Measurements from ENCODE around the gene ABCD4.

DNA sequence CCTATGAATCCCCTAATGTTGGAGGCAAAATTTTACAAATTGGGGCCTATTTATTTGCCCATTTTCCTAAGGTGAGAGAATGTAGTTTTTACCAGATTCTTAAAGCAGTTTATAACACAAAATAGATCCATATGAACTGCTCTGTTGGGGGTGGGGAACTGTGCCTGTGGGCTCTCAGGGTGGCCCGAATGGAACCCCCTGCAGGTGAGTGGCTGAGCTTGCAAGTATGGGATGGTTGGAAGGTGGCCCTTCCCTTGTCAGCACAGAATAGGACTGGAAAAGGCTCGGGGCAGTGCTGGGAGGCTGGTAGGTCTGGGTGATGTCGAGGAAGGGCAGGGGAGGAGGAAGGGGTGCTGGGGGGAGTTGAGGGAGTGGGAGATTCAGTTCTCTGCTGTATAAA, 58.6 kb downstream of the ABCD4 start:
- TF ChIP-seq REPIN1 (tag by site-specific recombination; IDR thresholded peaks at IDR 0.05; ENCODE audit: low read depth) (no peak), ZNF623 (tag by site-specific recombination; IDR thresholded peaks at IDR 0.05) (no peak), SALL2 (tag by site-specific recombination; IDR thresholded peaks at IDR 0.05; ENCODE audit: borderline replicate concordance) (no peak), ZNF830 (tag by site-specific recombination; IDR thresholded peaks at IDR 0.05; ENCODE audit: low read depth) (no peak), TCF7L2 (IDR thresholded peaks at IDR 0.05; ENCODE audit: borderline replicate concordance, low read depth, low read length) (no peak), ZNF274 (IDR thresholded peaks at IDR 0.05; ENCODE audit: low read length) (no peak), ZNF274 (tag by site-specific recombination; IDR thresholded peaks at IDR 0.05; ENCODE audit: borderline replicate concordance) (no peak), ZNF350 (tag by site-specific recombination; IDR thresholded peaks at IDR 0.05) (no peak), GLI2 (tag by site-specific recombination; IDR thresholded peaks at IDR 0.05; ENCODE audit: borderline replicate concordance, low read depth) (no peak)
- TF ChIP-seq, protein P1, sequence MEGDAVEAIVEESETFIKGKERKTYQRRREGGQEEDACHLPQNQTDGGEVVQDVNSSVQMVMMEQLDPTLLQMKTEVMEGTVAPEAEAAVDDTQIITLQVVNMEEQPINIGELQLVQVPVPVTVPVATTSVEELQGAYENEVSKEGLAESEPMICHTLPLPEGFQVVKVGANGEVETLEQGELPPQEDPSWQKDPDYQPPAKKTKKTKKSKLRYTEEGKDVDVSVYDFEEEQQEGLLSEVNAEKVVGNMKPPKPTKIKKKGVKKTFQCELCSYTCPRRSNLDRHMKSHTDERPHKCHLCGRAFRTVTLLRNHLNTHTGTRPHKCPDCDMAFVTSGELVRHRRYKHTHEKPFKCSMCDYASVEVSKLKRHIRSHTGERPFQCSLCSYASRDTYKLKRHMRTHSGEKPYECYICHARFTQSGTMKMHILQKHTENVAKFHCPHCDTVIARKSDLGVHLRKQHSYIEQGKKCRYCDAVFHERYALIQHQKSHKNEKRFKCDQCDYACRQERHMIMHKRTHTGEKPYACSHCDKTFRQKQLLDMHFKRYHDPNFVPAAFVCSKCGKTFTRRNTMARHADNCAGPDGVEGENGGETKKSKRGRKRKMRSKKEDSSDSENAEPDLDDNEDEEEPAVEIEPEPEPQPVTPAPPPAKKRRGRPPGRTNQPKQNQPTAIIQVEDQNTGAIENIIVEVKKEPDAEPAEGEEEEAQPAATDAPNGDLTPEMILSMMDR (tag by site-specific recombination; IDR thresholded peaks at IDR 0.05), result no peak
- TF ChIP-seq, protein P2, sequence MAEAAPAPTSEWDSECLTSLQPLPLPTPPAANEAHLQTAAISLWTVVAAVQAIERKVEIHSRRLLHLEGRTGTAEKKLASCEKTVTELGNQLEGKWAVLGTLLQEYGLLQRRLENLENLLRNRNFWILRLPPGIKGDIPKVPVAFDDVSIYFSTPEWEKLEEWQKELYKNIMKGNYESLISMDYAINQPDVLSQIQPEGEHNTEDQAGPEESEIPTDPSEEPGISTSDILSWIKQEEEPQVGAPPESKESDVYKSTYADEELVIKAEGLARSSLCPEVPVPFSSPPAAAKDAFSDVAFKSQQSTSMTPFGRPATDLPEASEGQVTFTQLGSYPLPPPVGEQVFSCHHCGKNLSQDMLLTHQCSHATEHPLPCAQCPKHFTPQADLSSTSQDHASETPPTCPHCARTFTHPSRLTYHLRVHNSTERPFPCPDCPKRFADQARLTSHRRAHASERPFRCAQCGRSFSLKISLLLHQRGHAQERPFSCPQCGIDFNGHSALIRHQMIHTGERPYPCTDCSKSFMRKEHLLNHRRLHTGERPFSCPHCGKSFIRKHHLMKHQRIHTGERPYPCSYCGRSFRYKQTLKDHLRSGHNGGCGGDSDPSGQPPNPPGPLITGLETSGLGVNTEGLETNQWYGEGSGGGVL (tag by site-specific recombination; IDR thresholded peaks at IDR 0.05), result no peak
- TF ChIP-seq, protein P3, sequence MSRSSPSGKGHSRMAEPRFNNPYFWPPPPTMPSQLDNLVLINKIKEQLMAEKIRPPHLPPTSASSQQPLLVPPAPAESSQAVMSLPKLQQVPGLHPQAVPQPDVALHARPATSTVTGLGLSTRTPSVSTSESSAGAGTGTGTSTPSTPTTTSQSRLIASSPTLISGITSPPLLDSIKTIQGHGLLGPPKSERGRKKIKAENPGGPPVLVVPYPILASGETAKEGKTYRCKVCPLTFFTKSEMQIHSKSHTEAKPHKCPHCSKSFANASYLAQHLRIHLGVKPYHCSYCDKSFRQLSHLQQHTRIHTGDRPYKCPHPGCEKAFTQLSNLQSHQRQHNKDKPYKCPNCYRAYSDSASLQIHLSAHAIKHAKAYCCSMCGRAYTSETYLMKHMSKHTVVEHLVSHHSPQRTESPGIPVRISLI (tag by site-specific recombination; IDR thresholded peaks at IDR 0.05), result no peak

Measured in HEK293 (cell line).